ENCODE results near the gene SF3B2.

DNA sequence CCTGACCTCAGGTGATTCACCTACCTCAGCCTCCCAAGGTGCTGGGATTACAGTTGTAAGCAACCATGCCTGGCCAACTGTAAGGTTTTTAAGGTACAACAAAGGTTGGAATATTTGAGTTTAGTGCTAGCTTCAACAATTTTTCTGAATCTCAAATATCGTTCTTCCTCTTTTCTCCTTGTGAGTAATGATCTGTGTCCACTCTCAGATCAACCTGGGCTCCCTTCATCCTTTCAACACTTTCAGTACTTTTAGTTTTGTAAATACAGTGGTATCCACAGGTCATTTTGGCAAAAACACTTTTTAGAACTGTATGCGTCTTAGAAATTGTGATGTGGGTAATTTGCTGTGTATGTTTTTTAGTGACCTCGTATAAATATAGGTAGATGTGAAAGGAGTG lies 25.8 kb downstream of the SF3B2 start:
- TF ChIP-seq, protein P1, sequence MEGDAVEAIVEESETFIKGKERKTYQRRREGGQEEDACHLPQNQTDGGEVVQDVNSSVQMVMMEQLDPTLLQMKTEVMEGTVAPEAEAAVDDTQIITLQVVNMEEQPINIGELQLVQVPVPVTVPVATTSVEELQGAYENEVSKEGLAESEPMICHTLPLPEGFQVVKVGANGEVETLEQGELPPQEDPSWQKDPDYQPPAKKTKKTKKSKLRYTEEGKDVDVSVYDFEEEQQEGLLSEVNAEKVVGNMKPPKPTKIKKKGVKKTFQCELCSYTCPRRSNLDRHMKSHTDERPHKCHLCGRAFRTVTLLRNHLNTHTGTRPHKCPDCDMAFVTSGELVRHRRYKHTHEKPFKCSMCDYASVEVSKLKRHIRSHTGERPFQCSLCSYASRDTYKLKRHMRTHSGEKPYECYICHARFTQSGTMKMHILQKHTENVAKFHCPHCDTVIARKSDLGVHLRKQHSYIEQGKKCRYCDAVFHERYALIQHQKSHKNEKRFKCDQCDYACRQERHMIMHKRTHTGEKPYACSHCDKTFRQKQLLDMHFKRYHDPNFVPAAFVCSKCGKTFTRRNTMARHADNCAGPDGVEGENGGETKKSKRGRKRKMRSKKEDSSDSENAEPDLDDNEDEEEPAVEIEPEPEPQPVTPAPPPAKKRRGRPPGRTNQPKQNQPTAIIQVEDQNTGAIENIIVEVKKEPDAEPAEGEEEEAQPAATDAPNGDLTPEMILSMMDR (conservative IDR thresholded peaks at IDR 0.05) = no peak
- no peak for TF ChIP-seq ZFX (IDR thresholded peaks at IDR 0.05)

All from C4-2B (cell line).